Activated B cell treated with CpG ODN at 0.5 μM for 24 hours (primary cell): ENCODE data around the gene LRRK2. TPM values are rescaled to one million over a fixed set of nuclear protein-coding genes. Genes with fewer than 3 reads are reported as not detected.

Experiments
- ATAC-seq: fragments of 200-7000 bp; cut with Tn5 transposase; one replicate; pipeline ENCODE4 v1.10.0; 2021; ENCODE audit warnings: low read depth, mild to moderate bottlenecking, moderate library complexity
- CTCF ChIA-PET: fragments of 350-600 bp; sonication (Branson Sonifier 250); formaldehyde crosslinking; loops from one replicate; lab custom pipeline; 2021; ENCODE audit warnings: antibody characterized with exemption; lab: Charles Lee
- POLR2A ChIA-PET: fragments of 350-600 bp; sonication (Branson Sonifier 250); formaldehyde crosslinking; loops from one replicate; lab custom pipeline; 2021; ENCODE audit warnings: antibody characterized with exemption; lab: Charles Lee
- DNase-seq: peaks from one replicate; pipeline ENCODE4 v3.0.0; 2022
- H3K27ac Mint-ChIP-seq: one replicate; pipeline ENCODE4 v1.8.0; 2020; ENCODE audit warnings: mixed read lengths
- H3K27me3 Mint-ChIP-seq: one replicate; pipeline ENCODE4 v1.8.0; 2021; ENCODE audit warnings: mixed read lengths
- H3K36me3 Mint-ChIP-seq: one replicate; pipeline ENCODE4 v1.8.0; 2021; ENCODE audit warnings: low read depth, mixed read lengths
- H3K4me1 Mint-ChIP-seq: one replicate; pipeline ENCODE4 v1.8.0; 2021; ENCODE audit warnings: mixed read lengths
- H3K4me3 Mint-ChIP-seq: one replicate; pipeline ENCODE4 v1.8.0; 2020; ENCODE audit warnings: mild to moderate bottlenecking, mixed read lengths
- H3K9me3 Mint-ChIP-seq: one replicate; pipeline ENCODE4 v1.8.0; 2020; ENCODE audit warnings: mixed read lengths
- intact Hi-C: fragments of 100-400 bp; cut with micrococcal nuclease; formaldehyde crosslinking; loops from one replicate; pipeline ENCODE4 v1.15.1; 2024
- total RNA-seq: library from RNA; stranded (reverse); gene quantifications from 2 replicates; pipeline ENCODE4 v1.2.3, GENCODE V29; 2022
- TF ChIP-seq, protein P1 (sequence below): fragments of 200-600 bp; IDR thresholded peaks from one replicate; pipeline ENCODE4 v1.8.0; 2022; ENCODE audit warnings: antibody characterized with exemption, mild to moderate bottlenecking

Gene LRRK2
- total RNA-seq, 1 donor from 2014 or later, result 71.7 TPM

- peaks cover 72% of the 10 kb centered on the region for H3K4me1 Mint-ChIP-seq
- H3K27me3 Mint-ChIP-seq, result no peaks in the 10 kb centered on the region
- peak overlapping the region; percentile 62 for H3K4me3 Mint-ChIP-seq
- peaks cover 7% of the 10 kb centered on the region for H3K9me3 Mint-ChIP-seq
- no peak for ATAC-seq
- TF ChIP-seq, protein P1, sequence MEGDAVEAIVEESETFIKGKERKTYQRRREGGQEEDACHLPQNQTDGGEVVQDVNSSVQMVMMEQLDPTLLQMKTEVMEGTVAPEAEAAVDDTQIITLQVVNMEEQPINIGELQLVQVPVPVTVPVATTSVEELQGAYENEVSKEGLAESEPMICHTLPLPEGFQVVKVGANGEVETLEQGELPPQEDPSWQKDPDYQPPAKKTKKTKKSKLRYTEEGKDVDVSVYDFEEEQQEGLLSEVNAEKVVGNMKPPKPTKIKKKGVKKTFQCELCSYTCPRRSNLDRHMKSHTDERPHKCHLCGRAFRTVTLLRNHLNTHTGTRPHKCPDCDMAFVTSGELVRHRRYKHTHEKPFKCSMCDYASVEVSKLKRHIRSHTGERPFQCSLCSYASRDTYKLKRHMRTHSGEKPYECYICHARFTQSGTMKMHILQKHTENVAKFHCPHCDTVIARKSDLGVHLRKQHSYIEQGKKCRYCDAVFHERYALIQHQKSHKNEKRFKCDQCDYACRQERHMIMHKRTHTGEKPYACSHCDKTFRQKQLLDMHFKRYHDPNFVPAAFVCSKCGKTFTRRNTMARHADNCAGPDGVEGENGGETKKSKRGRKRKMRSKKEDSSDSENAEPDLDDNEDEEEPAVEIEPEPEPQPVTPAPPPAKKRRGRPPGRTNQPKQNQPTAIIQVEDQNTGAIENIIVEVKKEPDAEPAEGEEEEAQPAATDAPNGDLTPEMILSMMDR, result no peak
- H3K27ac Mint-ChIP-seq, result peak overlapping the region; percentile 95
- intact Hi-C loops, result no loop called here
- no peak for DNase-seq
- H3K36me3 Mint-ChIP-seq, result peaks cover 36% of the 10 kb centered on the region
- ChIA-PET POLR2A (interaction anchor here (0.7 to 3.8 kb wide), 9 partner anchors 10 to 440 kb away, joined by 4 to 17 read pairs (median 8); no protein-coding TSS in a partner anchor), CTCF (interaction anchor here (1.3 to 1.4 kb wide), 2 partner anchors 9 to 74 kb away, joined by 3 to 4 read pairs; no protein-coding TSS in a partner anchor)
These were observed 3.9 kb downstream of the LRRK2 start for GRCh38 chr12:40228727-40229126.

DNA sequence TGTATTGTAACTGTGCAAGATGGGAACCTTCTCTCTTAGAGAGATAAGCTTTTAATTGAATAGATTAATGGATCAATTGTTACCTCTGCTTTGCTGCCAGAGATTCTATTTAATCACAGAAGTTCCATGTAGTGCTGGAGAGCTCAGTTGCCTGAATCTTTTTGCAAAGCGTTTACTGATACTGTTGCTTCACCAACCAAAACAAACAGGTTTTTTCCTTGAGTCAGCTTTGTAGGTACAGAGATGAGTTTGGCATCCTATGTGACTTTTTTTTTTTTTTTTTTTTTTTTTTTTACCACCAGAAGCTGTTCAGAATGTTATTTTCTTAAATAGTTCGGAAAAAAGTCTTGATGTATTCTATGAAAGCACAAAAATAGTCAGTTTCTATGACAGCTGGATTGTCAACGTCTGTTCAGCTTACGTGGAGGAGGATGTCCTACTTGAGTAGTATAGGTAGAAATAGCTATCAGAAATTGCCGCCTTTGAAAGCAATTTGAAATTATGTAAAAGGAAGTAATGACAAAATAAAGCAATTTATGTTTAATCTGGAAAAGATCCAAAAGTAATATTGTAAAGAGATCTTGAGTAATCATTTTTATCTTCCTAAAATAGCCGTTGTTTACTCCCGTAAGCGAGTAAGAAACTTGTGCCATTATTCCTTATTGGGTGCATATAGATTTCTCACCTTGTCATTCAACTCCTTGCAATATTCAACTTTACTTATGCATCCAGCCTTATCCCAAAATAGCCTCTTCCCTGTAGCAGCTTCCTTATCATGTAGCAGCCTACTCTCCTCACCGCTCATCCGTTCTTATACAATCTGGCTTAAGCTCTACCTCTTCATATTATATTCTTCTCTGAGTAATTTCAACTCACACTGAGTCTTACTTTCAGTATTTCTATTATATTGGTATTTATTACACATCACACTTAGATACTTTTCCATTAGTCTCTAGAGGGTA lies 5.2 kb downstream of the LRRK2 start:
- ATAC-seq (no peak), DNase-seq (no peak)
- Mint-ChIP-seq H3K27ac (peak overlapping the region; percentile 89), H3K9me3 (peaks cover 7% of the 10 kb centered on the region), H3K4me1 (peaks cover 74% of the 10 kb centered on the region), H3K27me3 (no peaks in the 10 kb centered on the region), H3K36me3 (peaks cover 35% of the 10 kb centered on the region), H3K4me3 (peak overlapping the region; percentile 83)
- intact Hi-C loops, result no loop called here
- TF ChIP-seq, protein P1, result no peak
- CTCF ChIA-PET, result interaction anchor here (1.4 to 1.8 kb wide), 2 partner anchors 75 to 84 kb away, joined by 4 to 6 read pairs; no protein-coding TSS in a partner anchor
- POLR2A ChIA-PET, result interaction anchor here (0.6 to 3.8 kb wide), 17 partner anchors 9 to 788 kb away, joined by 3 to 17 read pairs (median 8); no protein-coding TSS in a partner anchor

DNA sequence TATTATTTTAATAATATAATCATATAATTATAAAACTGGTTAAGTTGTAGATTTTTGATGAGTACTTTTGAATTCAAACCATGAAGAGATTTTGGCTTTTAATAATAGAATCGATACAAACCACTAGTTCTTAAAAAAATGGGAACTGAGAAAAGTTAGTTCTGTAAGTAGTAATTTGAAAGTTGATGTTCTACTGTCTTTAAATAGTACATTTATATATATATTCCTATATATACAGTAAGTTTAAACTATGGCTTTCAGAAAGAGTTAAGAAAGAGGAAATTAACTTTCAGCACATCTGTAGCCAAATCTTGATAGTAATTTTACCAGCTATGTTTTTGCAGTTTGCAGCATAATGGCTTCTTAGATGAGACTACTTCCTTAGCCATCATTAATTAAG lies 7.8 kb downstream of the LRRK2 start:
- intact Hi-C loops, result loop anchor here (1.0 to 2.0 kb wide), 4 partner anchors 8 to 30 kb away; partner anchors contain the start of gene LRRK2
- Mint-ChIP-seq H3K4me3 (peak overlapping the region; percentile 32), H3K27me3 (no peaks in the 10 kb centered on the region), H3K27ac (peak overlapping the region; percentile 76), H3K9me3 (peaks cover 5% of the 10 kb centered on the region), H3K36me3 (peaks cover 45% of the 10 kb centered on the region), H3K4me1 (peaks cover 68% of the 10 kb centered on the region)
- ATAC-seq (peak; percentile 45), DNase-seq (no peak)
- CTCF ChIA-PET, result interaction anchor here (0.6 kb wide), 1 partner anchor 81 kb away, joined by 3 read pairs; no protein-coding TSS in a partner anchor
- TF ChIP-seq, protein P1, result no peak
- POLR2A ChIA-PET, result interaction anchor here (0.9 to 2.1 kb wide), 7 partner anchors 8 to 77 kb away, joined by 3 to 20 read pairs (median 4); partner anchors contain the start of gene LRRK2

- DNase-seq, result no peak
- H3K27ac Mint-ChIP-seq, result peak overlapping the region; percentile 76
- no peak for ATAC-seq
- no peaks in the 10 kb centered on the region for H3K27me3 Mint-ChIP-seq
- TF ChIP-seq, protein P1, result no peak
- intact Hi-C loops, result loop anchor here (1.0 to 2.0 kb wide), 2 partner anchors 9 to 15 kb away; no protein-coding TSS in a partner anchor
- POLR2A ChIA-PET, result interaction anchor here (0.7 to 2.1 kb wide), 3 partner anchors 10 to 76 kb away, joined by 3 to 20 read pairs (median 13); partner anchors contain the start of gene LRRK2
- no peaks in the 10 kb centered on the region for H3K9me3 Mint-ChIP-seq
- CTCF ChIA-PET, result no interaction called here
- peak overlapping the region; percentile 48 for H3K4me3 Mint-ChIP-seq
- H3K36me3 Mint-ChIP-seq, result peaks cover 48% of the 10 kb centered on the region
- H3K4me1 Mint-ChIP-seq, result peaks cover 67% of the 10 kb centered on the region
These were observed 9.1 kb downstream of the LRRK2 start for GRCh38 chr12:40233741-40234367.
